IPS-18c (cell line): Measurements from ENCODE around the gene VARS2.
A peak's percentile ranks its signal among the peaks of the same experiment; 100 is the strongest.

Experiments
- H3K4me3 ChIP-seq: 2 replicates; pipeline ENCODE4 v1.7.0; 2013; ENCODE audit warnings: low read depth, mild to moderate bottlenecking, low read length, moderate library complexity; ENCODE audit not compliant: insufficient read depth
- H3K9me3 ChIP-seq: one replicate; pipeline ENCODE4 v1.6.1; 2013; ENCODE audit warnings: mild to moderate bottlenecking, low read length, moderate library complexity; ENCODE audit not compliant: control insufficient read depth, insufficient read depth

Gene VARS2

GRCh38 chr6:30882759-30883684 lies 31.0 kb upstream of the VARS2 start:
- peak overlapping the region; percentile 42 for H3K4me3 ChIP-seq
- H3K9me3 ChIP-seq, result no peaks in the 10 kb centered on the region

GRCh38 chr6:30883685-30884520 lies 30.1 kb upstream of the VARS2 start, which contains the start of gene DDR1:
Gene DDR1, plus strand, starts transcription at chr6:30884519. Its CDS starts 4,211 bp downstream, at chr6:30888730.
- Histone ChIP-seq H3K9me3 (no peaks in the 10 kb centered on the region), H3K4me3 (peak within 1 kb of the TSS; percentile 42)

DNA sequence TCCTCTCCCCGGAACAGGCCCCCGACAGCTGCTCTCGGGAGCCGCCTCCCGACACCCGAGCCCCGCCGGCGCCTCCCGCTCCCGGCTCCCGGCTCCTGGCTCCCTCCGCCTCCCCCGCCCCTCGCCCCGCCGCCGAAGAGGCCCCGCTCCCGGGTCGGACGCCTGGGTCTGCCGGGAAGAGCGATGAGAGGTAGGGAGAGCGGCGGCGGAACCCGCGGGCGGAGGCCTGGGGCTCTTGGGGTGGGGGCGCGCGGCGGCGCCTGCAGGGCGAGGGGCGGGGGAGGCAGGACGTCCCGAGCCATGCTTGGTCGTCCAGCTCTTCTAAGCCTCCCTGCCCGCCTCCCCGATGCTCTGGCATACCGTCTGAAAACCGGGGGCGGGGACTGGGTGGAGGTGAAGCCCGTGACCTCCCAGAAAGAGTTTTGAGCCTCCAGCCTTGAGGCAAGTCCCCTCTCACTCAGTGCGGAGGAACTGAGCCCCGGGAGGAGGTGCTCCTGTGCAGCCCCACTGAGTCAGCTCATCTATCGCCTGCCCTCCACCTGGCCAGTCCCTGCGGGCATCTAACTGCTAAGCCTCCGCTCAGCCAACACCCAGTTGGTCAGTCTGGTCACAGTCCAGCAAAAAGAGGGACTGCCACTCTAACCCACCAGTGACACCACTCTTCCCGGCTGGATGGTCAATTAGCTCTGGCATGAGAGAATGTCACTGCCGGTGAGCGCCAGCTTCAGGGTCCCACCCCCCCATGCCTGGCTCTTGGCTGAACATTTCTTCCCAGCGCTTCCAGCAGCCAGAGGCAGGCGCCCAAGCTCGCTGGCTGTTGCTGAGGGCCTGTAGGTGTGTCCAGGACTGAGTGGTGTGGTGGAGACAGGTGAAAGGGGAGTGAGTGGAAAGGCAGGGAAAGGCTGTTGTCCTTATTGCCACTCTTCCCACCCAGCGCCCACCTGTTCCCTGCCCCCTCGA lies 29.2 kb upstream of the VARS2 start:
- Histone ChIP-seq H3K4me3 (peak overlapping the region; percentile 42), H3K9me3 (no peaks in the 10 kb centered on the region)

GRCh38 chr6:30885481-30885998 lies 28.5 kb upstream of the VARS2 start:
- peak overlapping the region; percentile 42 for H3K4me3 ChIP-seq
- no peaks in the 10 kb centered on the region for H3K9me3 ChIP-seq

DNA sequence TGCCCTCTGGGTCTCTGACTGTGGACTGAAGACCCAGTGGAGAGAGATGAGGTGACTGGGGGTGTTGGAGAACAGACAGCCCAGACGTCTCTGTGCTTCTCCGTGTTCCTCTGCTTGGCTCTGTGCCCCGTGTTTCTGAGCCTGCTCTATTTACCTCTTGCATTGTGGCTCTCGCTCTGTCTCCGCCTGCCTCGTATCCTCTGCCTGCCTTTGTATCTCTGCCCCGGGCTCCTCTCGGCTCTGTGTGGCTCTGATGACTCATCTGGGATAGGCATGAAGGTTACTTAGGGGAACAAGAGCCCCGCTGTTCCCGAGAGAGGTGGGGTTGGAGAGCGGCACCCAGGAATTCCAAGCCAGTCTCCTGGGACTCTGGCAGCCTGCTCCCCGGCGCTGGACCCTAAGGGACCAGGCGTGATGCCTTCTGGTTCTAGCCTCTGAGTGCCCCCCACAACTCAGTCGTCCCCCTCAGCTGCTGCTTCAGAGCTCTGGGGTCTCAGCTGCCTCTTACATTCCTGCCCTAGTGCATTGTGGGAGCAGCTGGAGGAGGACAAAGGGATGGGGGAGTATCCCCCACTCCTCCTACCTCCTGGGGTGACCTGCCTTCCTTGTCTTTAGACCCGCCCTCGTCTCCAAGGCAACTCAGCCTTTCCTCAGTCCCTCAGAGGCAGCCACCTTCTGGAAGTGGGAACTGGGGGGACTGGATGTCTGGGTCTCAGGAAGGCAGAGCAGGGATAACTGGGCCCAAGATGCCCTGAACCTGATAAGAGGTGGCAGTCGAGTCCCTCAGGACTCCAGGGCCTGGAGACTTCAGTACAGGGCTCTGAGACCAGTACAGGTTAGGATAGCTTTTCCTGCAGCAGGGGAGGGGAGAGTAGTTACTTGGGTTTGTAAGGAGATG lies 27.8 kb upstream of the VARS2 start:
- Histone ChIP-seq H3K4me3 (peak overlapping the region; percentile 42), H3K9me3 (no peaks in the 10 kb centered on the region)

GRCh38 chr6:30886897-30887255 lies 27.2 kb upstream of the VARS2 start:
- no peaks in the 10 kb centered on the region for H3K9me3 ChIP-seq
- H3K4me3 ChIP-seq, result no peak overlapping the region; the same call in 1 of the 2 replicates

DNA sequence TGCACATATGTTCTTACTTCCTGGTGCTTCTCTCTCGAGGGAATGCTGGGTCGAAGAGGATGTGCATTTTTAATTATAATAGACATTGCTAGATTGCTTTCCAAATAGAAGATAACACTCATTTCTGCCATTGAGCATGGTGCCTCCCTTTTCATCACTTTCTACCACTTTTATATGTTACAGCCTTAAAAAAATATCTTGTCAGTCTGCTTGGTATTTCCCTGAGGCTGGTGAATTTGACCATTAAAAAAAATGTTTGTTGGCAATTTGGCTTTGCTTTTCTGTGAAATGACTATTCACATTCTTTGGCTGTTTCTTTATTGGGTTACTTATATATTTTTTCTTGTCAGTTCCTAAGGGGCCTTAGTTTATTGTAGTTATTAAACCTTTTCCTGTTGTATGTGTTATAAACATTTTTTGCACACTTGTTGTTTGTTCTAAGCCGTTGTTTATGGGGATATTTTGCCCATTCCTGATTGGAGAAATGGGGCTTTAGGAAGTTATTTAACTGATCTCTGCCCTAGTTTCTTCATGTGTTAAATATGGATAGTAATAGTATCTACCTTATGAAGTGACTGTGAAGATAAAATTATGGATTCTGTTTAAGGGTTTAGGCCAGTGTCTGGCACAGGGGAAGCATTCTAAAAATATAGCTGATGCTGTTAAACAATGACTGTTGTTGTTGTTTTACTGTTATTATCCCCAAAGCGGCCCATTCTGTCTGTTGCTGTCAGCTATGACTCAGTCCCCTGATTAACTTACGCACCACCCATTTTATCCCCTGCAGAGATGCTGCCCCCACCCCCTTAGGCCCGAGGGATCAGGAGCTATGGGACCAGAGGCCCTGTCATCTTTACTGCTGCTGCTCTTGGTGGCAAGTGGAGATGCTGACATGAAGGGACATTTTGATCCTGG lies 25.9 kb upstream of the VARS2 start:
- no peaks in the 10 kb centered on the region for H3K9me3 ChIP-seq
- H3K4me3 ChIP-seq, result no peak overlapping the region

DNA sequence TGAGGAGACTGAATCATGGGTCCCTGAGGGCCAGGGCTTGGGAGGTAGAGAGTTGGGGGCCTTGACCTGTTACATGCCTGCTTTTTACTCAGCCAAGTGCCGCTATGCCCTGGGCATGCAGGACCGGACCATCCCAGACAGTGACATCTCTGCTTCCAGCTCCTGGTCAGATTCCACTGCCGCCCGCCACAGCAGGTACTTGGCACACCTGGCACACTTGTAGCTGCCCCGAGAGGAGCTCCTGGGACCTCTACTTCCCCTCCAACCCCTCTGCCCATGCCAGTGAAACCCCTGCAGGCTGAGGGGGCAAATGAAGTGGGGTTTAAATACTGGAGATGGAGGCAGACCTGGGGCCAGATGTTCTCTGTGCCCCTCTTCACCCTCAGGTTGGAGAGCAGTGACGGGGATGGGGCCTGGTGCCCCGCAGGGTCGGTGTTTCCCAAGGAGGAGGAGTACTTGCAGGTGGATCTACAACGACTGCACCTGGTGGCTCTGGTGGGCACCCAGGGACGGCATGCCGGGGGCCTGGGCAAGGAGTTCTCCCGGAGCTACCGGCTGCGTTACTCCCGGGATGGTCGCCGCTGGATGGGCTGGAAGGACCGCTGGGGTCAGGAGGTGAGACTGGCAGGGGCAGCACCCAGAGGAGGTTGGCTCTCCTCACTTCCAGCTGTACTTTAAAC lies 25.1 kb upstream of the VARS2 start:
- Histone ChIP-seq H3K9me3 (no peaks in the 10 kb centered on the region), H3K4me3 (no peak overlapping the region)

- Histone ChIP-seq H3K9me3 (no peaks in the 10 kb centered on the region), H3K4me3 (no peak overlapping the region; the same call in 1 of the 2 replicates)
Measured at GRCh38 chr6:30889496-30889885, 24.5 kb upstream of the VARS2 start.

DNA sequence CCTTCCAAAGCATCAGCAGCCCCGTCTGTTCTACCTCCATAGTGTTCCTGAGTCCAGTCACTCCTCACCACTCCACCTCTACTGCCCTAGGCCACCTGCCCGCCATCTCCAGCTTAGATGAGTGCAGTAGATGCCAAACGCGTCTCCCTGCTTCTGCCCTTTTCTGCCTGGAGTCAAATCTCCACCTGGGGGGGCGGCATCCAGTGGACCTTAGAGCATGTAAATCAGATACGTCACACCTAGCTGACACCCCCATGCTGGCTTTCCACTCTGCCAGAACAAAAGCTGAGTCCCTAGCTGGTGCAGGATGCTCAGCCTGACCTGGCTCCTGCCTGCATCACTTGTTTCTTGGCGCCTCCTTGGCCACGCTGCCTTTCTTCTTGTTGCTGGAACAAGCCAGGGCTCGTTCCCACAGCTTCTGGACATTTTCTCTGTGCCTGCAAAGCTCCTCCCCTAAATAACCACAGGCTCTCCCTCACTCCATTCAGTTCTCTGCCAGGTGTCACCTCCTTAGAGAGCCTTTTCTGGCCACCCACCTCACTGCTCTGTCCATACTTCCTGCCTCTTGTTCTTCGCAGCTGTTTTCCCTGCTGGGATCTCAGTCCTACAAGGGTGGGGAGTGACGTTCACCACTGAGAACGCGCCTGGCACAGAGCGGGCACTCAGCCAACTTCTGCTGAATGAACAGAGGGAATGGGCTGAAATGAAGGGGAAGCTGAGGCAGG lies 24.0 kb upstream of the VARS2 start:
- no peaks in the 10 kb centered on the region for H3K9me3 ChIP-seq
- no peak overlapping the region; the same call in 1 of the 2 replicates for H3K4me3 ChIP-seq

DNA sequence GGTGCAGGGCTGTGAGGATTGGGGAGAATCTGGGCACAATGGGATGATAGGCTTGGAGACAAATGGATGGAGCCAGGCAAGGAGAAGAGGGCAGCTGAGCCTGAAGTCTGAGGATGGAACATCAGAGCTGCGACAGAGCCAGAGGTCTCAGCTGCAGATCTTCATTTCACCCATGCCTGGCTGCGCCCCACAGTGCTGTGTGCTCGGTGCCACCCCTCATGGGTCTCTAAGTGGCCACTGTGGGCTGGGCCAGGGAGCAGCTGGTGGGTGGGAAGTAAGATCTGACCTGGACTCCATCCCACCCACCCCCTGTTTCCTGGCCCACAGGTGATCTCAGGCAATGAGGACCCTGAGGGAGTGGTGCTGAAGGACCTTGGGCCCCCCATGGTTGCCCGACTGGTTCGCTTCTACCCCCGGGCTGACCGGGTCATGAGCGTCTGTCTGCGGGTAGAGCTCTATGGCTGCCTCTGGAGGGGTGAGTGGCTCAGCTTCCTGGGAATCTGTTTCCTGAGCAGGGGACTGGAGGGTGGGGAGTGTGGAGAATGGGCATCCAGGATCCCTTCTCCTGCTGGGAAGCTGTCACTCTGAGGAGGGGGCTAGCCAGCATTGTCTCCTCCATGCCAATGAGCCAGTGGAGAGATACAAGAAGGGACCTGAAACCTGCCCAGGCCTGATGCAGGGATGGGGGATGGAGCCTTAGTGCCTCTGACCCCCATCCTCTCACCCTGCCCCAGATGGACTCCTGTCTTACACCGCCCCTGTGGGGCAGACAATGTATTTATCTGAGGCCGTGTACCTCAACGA lies 23.2 kb upstream of the VARS2 start:
- H3K9me3 ChIP-seq, result no peaks in the 10 kb centered on the region
- no peak overlapping the region for H3K4me3 ChIP-seq

GRCh38 chr6:30891450-30891723 lies 22.7 kb upstream of the VARS2 start:
- no peaks in the 10 kb centered on the region for H3K9me3 ChIP-seq

GRCh38 chr6:30891816-30892538 lies 22.1 kb upstream of the VARS2 start:
- no peaks in the 10 kb centered on the region for H3K9me3 ChIP-seq

More at GRCh38 chr6:30891450-30891723, 22.7 kb upstream of the VARS2 start:
- H3K4me3 ChIP-seq, result no peak overlapping the region

More at GRCh38 chr6:30891816-30892538, 22.1 kb upstream of the VARS2 start:
- H3K4me3 ChIP-seq, result no peak overlapping the region
